TTC549 (cell line): ENCODE measurements around the gene TMEM259.
"Not testable (repeated sequence)": the region's sequence is repeated elsewhere in the genome, so short reads cannot be mapped to it uniquely, and the experiment has no call there.

Experiments
- FAIRE-seq: peaks from 2 replicates; lab custom pipeline; 2012; peaks lifted over from hg19 to GRCh38; lab: Jason Lieb, UNC

The TMEM259 gene

DNA sequence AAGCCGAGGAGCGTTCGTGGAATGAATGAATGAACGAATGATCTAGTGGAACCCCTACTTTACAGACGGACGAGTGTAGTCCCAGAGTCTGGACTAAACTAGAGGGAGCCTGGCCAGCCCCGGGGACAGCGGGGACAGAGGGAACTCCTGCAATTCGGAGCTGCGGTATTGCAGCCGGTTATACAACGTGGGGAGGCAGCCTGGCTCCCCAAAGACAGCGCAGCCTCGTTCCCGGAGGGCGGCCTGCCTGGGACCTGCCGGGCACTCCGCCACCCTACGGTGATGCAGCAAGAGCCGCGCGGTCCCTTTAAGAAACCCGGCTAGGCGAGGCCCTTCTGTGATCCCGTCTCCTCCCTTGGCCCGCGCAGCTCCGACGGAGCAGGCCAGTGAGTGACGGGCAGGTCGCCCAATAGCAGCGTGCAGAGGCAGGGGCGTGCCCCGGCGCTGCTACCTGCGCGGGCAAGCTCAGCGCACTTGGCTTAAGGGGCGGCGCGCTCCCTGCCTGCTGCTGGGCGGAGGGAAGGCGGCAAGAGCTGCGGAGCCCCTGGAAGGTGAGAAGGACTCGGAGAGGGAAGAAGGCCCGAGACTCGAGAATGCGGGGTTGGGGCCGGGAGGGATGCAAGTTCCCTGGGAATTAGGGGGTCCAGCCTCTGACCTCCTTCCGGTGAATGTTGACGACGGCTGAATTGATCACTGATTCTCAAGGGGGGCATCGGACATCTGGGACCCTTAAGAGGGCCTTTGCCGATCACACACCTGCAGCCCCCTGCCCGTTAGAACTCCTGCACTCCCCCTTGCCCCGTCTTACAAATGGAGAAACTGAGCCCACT lies 18.9 kb upstream of the TMEM259 start, which contains the start of gene ABCA7:
TSS of gene ABCA7 (plus strand) at position 462 of the 830 bp plus-strand sequence. CDS start 1,255 bp downstream, outside the sequence.
- FAIRE-seq, result peak; percentile 80

DNA sequence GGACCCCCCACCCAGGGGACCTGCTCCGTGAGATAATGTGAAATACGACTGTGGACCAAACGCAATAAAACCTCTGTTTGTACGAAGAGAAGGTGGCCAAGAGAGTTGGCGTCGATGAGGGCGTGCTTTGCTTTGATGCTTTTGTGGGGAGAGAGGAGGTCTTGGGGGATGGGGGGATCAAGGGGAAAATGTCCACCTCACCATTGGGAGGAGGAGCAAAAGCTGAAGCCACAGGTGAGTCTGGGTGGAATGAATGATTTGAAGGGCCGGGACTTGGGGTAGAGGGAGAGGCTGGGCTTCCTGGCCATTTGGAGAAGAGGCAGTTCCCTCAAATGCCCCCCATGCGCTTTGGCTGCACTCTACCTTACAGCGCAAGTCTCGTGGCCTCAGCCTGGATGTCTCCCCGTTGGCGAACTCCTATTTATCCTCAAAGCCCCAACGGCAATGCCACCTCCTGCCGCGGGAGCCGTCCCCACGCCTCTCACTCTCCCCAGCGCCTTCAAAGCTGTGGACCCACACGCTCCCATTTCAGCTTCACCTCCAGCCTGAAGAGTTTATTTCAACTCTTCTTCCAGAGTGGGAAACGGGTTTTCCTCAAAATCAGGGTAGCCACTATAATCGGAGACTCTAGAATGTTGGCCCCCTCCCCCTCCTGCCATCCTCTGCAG lies 18.2 kb upstream of the TMEM259 start:
- FAIRE-seq, result no peak

DNA sequence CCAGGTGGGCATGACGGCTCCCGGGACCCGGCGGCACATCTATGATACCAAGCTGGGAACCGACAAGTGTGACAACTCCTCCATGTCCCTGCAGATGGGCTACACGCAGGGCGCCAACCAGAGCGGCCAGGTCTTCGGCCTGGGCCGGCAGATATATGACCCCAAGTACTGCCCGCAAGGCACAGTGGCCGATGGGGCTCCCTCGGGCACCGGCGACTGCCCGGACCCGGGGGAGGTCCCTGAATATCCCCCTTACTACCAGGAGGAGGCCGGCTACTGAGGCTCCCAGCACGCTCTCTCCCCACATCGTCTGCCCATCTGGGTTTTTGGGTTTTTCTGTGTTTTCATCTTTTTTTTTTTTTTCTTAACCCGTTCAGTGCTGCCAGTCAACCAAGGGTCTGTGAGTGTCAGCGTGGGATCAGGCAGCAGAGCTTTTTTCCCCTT lies 16.7 kb upstream of the TMEM259 start:
- FAIRE-seq, result no peak

DNA sequence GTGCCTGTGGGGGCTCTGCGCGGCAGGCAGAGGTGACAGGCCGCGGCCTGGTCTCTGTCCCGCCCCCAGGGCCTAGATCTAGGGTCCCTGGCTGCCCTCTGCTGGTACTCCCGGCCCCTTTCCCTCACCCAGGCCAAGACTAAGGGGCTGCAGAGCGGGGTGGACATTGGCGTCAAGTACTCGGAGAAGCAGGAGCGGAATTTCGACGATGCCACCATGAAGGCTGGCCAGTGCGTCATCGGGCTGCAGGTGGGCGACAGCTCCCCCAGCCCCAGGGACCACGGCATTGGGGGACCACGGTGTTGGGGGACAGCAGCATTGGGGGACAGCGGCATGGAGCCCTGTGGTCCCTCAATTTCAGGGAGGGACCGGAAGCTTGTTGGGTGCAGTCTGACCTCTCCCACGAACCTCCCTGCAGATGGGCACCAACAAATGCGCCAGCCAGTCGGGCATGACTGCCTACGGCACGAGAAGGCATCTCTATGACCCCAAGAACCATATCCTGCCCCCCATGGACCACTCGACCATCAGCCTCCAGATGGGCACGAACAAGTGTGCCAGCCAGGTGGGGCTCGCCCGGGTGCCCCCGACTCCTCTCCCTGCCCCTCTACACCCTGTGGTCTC lies 15.2 kb upstream of the TMEM259 start:
- no peak for FAIRE-seq

DNA sequence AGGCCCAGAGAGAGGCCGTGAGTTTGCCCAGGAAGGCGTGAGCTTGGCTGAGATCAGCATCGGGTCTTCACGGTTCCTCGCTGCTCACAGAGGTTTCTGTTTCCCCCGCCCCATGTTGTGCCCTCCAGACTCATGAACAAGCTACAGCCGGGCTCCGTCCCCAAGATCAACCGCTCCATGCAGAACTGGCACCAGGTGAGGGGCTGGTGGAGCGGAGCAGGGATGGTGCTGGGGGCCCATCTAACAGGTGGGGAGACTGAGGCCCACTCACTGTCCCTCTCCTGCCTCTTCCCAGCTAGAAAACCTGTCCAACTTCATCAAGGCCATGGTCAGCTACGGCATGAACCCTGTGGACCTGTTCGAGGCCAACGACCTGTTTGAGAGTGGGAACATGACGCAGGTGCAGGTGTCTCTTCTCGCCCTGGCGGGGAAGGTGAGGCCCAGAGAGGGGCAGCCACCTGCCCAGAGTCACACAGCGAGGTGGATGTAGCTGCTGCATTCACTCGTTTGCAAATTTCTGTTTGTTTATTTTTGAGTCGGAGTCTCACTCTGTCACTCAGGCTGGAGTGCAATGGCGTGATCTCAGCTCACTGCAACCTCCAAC lies 11.4 kb upstream of the TMEM259 start:
- FAIRE-seq, result no peak

DNA sequence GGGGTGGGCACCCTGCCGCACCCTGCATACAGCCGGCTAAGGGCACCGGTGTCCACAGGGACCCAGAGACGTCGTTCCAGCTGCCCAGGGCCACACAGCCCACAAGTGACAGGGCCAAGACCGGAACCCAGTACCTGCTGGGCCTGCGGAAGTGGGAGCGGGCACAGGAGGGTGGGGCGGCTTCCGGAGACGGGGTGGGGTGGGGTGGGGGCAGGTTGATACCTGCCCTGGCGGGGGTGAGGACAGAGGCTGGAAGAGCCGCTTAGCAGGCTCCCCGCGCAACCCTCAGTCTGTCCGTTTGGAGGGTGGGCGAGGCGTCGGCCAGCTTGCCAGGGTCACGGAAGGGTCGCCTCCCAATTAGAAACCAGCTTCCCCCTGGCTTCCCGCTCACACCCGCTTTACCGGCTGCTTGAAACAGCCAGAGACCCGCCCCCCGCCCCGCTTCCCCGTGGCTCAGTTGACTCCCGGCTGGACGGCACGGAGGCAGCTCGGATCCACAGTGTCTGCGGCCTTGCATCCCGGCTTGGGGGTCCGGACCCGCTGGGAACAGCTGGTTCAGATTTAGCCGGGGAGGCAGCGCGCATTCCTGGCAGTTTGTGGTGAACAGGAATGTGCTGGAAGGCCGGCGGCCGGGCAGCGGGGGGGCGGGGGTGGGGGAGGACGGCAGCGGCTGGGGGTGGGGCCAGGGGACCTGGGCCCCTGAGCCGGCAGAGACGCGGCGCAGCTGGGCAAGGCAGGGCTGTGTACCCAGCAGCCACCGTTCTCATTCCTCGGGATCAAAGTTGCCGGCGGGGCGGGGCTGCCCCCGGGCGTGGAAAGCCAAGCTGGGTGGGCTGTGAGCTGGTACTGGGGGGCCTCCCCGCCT lies 7.4 kb upstream of the TMEM259 start:
- no peak for FAIRE-seq

DNA sequence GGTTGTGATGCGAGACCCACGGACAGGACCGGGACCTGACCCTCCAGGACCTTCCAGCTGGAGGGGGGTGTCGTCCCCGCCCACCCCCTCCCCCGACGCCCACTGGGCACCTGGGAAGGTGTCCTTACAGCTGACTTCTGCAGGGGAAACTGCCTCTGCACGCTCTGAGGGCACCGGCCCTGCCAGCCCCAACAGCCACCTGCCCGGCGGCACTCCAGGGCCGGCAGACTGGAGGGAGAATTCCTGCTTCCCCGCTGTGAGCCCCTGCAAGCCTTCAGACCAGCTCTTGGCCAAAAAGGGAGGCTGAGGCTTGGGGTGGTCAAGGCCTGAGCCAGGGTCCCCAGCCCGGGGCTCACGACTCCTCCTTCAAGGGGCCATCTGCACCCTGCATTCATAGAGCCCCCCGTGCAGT lies 6.7 kb upstream of the TMEM259 start:
- no peak for FAIRE-seq

DNA sequence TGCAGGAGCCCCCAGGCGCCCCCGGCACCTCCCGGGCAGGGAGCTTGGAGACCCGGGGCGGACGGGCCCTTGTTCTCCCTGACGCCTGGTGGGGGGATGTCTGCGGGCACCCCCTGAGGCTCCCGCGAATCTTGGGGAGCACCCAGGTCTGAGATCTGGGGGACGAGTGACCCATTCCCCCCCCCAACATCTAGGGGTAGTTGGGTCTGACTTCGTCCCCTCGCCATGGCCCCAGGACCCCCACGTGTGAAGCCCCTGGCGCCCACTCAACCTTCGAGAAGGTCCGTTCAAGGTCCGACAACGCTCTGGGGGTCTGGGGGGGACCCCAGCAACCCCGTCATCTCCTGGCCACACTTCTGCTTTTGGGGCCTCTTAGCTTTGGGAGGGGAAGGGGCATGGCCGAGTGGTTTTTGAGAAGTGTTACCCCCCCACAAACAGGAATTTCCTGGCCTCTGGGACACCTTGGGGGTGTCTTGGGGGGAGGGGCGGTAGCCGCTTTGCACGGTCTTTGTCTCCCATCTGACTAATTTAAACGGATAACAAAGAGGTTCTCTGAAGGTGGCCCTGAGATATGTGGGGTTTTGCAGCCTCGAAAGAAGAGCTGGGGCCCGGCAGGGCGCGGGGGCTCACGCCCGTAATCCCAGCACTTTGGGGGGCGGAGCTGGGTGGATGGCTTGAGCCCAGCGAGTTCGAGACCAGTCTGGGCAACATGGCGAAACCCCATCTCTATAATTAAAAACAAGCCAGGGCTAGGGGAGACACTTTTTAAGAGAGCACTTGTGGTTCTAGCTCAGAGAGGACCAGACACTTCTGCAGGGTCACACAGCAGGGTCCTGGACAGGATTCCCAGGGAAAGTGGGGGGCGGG lies 6.1 kb upstream of the TMEM259 start:
- no peak for FAIRE-seq

DNA sequence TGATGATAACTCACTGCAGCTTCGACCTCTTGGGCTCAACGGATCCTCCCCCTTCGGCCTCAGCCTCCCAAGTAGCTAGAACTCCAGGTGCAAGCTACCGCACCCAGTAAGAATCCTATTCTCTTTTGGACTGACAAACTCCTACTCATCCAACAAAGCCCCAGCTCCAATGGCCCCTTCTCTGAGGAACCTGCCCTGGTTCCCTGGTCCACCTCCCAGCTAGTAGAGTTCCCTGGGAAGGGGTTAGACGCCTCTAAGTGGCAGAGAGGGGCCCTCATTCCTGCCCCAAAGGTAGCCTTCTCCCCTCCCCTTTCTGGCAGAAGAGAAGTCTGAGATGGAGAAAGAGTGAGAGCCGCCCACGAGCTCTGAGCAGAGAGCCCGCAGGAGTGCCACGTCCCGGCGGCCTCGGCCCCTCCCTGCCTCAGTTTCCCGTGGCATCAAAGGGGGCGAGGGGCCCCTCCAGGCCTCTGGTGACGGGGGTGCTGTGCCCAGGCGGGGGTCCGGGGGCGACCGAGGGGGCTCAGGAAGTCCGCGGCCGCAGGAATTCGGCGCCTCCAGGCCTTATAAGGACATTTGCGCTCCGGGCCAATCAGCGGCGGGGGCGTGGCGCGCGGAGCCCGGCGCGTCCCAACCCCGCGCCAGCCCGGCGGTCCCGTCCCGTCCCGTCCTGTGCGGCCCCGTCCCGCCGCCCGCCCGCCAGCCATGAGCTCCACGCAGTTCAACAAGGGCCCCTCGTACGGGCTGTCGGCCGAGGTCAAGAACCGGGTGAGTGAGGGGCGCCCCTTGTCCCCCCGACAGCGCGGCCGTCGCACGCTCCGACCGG lies 5.2 kb upstream of the TMEM259 start, which contains the start of gene CNN2:
TSS of gene CNN2 (plus strand) at position 649 of the 823 bp plus-strand sequence. CDS start at position 703, 54 bp downstream.
- FAIRE-seq, result no peak

DNA sequence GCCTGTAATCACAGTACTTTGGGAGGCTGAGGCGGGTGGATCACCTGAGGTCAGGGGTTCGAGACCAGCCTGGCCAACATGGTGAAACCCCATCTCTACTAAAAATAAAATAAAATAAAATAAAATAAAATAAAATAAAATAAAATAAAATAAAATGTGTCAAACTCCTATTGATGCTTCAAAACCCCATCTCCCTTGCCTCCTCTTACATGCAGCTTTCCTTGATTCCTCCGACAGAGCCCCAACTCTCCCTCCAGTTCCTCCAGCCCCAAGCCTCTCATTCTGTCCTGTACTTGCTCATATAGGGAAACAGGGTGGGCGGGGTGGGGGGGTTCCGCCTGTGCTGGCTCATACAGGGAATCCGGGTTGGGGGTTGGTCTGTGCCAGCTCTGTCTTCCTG lies 4.2 kb upstream of the TMEM259 start:
- not testable (repeated sequence) for FAIRE-seq

DNA sequence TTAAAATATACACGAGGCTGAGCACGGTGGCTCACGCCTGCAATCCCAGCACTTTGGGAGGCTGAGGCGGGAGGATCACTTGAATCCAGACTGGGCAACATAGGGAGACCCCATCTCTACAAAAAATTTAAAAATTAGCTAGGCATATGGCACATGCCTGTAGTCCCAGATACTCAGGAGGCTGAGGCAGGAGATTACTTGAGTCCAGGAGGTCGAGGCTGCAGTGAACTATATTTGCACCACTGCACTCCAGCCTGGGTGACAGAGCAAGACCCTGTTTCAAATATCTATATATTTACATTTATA lies 2.9 kb upstream of the TMEM259 start:
- not testable (repeated sequence) for FAIRE-seq

DNA sequence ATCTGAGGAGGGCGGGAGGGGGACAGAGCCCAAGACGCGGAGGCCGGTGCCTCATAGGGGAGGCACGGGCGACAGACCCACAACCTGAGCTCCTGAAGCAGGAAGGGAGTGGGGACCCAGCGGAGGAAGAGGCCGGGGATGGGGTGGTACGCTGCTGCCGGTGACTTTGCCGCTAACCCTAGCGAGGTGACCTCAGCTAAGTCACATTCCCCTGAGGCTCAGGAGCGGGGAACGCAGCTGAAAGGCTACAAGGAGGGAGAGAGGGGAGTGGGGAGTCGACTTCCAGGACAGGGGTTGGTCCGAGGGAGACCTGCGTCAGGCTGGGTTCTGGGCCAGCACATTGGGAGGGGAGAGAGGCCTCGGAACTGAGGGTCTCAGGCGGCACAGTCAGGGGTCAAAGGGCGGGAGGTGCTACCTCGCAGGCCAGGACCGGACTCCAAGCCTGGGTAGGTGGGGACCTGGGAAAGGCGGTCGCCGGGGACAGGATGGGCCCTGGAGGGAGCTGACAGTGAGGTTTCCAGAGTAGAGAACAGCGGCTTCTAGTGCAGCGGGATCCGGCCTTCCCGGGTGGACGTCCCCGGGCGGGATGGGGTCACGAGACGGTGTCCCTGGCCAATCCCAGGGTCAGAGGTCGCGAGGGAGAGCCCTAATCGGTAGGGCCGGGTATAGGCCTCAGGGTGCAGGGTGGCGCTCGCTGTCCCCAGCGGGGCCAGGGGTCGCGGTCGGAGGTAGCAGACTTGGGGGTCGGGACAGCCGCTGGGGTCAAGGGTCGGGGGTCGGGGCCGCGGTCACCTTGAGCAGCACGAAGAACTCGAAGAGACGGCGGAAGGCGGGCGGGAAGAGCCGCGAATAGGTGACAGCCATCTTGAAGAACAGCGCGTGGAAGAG lies 699 bp downstream of the TMEM259 start:
- FAIRE-seq, result no peak

DNA sequence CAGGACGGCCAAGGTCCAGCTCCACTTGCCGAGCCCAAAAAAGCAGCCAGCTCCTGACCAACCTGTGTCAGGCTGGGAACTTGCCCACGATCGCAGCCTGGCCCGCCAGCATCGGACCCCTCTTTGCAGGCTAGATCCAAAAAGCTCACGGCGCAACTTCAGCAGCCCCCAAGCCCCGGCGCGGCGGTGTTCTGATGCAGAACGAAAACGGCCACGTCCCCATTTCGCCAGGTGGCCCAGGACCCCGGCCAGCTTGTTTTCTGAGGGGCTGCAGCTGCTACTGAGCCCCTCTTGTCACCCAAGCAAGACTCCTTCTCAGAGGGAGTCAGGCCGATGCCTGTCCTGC lies 1.3 kb downstream of the TMEM259 start:
- no peak for FAIRE-seq

DNA sequence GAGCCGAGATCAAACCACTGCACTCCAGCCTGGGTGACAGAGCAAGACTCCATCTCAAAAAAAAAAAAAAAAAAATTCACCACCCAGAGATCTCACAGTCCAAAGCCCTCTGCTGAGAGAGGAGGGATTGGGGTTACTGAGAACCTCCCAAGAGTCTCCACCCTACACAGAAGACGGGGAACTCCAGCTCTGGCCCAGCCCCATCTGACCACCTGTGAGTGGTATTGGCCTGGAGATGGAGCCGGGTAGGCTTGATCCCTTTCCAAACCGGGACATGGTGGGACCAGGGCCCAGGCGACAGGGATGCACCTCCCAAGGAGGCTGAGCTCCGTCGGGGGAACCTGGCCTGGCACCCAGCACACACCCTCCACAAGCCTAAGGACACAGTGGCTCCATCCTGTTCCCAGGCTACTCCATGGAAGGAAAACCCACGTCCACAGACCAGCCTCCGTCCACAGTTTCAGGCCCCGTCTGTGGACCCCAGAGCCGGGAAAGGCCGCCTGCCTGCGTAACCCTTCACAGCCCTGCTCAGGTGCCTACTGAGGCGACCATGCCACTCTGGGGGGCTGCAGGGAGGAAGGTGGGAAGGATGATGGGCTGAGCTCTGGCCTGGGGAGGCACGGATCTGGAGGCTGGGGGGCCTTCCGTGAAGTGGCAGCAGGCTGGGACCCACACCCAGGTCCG lies 1.8 kb downstream of the TMEM259 start:
- FAIRE-seq, result no peak

DNA sequence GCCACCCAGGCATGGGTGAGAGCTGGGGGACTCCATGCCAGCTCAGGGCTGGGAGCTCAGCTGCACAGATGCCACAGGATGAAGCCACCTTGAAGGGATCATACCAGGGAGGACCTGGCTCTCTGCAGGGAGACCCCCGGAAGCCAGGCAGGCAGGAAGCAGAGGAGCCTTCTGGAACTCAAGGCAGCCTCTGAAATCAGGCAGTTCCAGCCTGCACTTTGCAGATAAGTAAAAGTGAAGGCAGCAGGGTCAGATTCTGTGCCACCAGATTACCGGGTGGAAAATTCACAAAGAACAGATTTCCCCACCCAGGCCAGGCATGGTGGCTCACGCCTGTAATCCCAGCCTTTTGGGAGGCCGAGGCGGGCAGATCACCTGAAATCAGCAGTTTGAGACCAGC lies 2.5 kb downstream of the TMEM259 start:
- no peak for FAIRE-seq

DNA sequence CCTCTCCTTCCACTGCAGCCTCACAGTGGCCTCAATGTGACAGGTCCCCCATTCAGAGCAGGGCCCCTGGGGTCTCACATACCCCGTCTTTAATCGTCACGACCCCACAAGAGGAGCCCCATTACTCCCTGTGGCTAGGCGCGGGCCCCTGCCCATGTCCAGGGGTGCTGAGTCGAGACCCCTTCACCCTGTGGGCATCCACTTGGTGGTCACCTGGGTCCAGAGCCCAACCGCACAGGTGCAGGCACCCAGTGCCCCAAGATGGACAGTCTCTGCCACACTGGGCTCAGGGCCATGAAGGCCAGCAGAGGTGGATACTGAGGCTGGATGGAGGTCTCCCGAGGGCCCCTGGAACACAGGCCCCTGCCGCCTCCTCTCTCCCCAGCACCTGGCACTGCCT lies 3.0 kb downstream of the TMEM259 start:
- FAIRE-seq, result no peak

DNA sequence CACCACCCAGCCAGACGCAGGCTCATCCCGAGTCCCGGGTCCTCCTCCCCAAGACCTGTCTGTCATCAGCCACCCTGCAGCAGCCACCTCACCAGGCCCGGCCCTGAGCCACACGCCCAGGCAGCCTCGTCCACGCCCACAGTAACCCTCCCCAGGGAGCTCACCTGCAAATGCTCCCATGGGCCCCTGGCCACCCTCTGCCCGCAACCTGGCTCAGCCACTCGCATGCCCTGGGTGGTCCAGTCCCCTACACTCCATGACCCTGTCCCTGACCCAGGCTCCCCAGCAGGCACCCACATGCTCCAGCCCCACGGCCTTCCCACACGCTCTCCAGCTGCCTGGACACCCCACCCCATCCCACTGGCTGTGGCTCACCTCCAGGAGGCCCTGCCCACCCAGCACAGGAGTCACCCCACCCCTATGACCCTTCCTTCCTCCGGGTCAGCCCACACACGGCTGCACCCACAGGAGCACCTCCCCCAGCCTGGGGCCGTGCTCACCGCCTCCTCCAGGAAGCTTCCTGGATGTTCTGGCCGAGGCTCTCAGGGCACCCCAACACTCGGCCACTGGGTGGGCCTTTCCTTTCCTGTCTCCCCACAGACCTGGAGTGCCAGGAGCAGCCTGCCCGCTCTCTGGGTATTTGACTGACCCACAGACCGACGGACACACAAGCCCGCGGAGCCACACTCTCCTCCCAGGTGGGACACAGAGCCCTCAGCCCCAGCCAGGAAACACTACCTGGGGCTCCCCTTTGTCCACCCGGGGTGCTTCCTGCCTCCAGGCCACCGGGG lies 3.6 kb downstream of the TMEM259 start:
- FAIRE-seq, result no peak
